Activated CD4-positive, alpha-beta T cell treated with anti-CD3 and anti-CD28 coated beads, Interleukin-2, amount 50 U/mL, for 48 hours (primary cell): ENCODE data around the gene TUBA1A.
"Not testable (repeated sequence)": the region's sequence is repeated elsewhere in the genome, so short reads cannot be mapped to it uniquely, and the experiment has no call there.

Experiments used
- DNase-seq, 2 experiments: peaks; one replicate each; pipeline ENCODE4 v3.0.0-alpha.2; 2020

Gene TUBA1A

GRCh38 chr12:49200919-49201594, 12.2 kb upstream of the TUBA1A start:
- no peak for DNase-seq

- no peak for DNase-seq
Measured at GRCh38 chr12:49198431-49199155, 9.7 kb upstream of the TUBA1A start.

GRCh38 chr12:49197256-49197655, 8.4 kb upstream of the TUBA1A start:
- DNase-seq, result no peak

- DNase-seq, result no peak
Measured at GRCh38 chr12:49195736-49196135, 6.9 kb upstream of the TUBA1A start.

GRCh38 chr12:49193746-49194145, 4.9 kb upstream of the TUBA1A start:
- DNase-seq, result not testable (repeated sequence)

DNA sequence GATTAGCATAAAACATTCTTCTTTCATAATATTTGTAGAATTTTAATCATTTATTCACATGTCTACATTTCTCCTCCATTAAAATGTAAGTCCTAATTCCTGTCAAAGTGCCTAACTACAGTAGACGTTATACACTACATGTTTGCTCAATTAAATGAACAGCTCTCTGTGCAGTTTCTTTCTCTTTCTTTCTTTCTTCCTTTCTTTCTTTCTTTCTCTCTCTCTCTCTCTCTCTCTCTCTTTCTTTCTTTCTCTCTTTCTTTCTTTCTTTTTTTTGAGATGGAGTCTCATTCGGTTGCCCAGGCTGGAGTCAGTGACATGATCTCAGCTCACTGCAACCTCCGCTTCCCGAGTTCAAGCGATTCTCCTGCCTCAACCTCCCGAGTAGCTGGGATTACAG, 2.6 kb upstream of the TUBA1A start:
- not testable (repeated sequence) for DNase-seq

GRCh38 chr12:49190974-49191373, 2.1 kb upstream of the TUBA1A start:
- no peak for DNase-seq

DNA sequence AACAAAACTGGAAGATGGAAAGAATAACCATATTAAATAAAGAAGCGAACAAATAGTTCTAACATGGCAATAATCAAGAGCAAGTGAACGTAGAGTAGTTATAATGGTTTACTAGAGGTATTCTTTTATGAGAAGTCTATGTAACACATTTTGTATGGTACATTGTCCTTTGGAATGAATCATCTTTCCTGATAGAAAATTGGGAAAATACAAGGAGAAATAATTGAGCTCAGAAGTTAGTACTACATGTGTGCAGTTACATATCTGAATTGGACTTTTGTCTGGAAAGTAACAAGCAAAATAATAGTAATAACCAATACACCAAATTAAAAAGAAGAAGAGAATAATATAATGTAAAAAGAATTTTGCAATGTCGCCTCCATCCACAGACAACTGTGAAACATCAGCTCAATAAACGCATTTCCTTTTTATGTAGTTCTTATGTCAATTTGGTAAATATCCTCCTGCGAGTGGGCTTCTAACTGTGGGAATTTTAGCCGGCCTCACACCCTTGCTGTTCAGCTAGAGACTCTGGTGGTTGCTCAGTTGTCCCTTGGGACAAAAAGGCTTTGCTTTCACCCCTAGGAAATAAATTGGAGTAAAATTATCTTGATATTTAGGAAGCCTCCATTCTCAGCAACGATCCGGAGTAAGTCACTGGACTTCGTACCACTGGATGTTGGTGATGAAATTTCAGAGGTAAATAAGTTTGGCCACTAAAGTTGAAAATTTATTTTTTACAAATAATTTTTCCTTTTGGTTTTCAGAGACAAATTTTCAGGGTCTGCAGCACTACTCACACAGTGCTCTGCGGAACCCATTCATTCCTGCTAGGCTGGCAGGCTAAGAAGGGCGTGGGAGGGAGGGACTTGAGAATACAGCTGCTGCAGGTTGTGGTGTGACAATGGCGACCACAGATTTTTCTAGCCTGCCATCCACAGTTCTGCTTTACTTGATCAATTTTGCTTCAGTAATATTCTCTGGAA, 1.1 kb upstream of the TUBA1A start:
- no peak for DNase-seq

DNA sequence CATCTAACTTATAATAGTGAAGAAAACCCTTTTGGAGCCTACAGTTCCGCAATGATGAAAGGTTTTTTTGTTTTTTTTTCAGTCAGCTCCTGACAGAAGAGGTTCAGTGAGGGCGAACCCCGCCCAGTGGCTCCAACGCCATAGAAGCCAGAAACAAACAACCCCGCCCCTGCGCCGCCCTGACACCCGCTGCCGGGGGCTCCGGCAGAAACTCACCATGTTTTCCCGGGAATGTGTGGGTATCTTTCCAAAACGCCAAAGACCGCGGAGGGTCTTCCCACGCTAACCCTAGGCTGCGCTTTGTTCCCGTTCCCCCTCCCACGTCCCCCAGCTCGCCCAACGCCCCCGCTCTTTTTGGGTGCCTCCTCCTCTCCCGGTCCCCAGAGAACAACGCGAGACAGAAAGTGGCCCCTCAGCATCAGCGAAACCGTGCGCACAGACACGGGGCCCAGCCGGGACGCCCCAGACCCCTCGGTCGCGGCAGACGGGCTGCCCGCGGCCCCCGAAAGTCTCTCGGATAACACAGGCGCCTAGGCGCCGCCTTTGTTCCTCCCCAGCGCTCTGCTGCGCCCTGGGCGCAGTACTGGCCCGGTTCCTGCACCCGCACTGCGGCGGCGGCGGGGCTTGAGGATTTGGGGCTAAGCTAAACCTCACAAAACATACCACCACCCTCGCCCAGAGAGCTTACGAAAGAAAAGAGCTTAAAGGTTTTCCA, 522 bp downstream of the TUBA1A start:
- peak; percentile 77 to 84 for DNase-seq

DNA sequence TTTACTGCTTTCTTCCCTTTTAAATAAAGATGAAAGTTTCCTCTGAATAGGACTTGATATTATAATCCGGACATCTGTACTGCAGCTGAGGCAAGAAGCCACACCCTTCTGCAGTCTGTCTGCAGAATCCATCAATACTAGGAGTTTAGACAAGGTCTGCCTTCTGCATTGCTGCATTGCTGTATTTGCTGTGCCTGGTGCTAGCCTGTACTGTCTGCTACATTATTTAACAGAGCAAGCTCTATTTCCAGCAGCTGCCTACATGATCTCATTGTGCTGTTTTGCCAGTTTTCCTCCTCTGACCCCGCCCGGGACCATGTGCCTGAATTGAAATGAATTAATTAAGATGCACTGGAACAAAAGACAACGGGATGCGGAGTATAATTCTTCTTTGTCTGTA, 1.7 kb downstream of the TUBA1A start:
- no peak for DNase-seq

DNA sequence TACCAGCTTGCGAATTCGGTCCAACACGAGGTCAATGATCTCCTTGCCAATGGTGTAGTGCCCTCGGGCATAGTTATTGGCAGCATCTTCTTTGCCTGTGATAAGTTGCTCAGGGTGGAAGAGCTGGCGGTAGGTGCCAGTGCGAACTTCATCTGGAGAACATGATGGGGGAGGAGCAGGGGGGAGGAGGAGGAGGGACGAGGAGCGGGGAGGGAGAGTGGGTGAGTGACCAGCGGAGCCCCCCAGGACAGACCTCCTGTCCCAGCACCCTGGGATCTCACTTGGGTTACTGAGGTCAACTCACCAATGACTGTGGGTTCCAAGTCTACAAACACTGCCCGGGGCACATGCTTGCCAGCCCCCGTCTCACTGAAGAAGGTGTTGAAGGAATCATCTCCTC, 2.6 kb downstream of the TUBA1A start:
- not testable (repeated sequence) for DNase-seq

DNA sequence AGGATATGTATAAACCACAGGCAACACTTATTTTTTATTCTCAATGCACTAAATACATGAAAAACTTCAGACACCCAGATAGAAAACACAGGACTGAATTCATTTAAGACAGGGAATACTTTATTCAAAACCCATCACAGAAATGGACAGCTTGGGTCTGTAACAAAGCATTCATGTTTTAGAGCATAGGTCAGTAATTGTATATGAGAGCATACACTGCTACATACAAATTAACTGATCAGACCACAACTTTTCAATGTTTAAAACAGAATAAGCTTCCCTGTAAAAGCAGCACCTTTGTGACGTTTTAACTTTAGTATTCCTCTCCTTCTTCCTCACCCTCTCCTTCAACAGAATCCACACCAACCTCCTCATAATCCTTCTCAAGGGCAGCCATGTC, 4.2 kb downstream of the TUBA1A start:
- DNase-seq, result not testable (repeated sequence)

GRCh38 chr12:49183214-49183950, 5.5 kb downstream of the TUBA1A start:
- DNase-seq, result not testable (repeated sequence)

DNA sequence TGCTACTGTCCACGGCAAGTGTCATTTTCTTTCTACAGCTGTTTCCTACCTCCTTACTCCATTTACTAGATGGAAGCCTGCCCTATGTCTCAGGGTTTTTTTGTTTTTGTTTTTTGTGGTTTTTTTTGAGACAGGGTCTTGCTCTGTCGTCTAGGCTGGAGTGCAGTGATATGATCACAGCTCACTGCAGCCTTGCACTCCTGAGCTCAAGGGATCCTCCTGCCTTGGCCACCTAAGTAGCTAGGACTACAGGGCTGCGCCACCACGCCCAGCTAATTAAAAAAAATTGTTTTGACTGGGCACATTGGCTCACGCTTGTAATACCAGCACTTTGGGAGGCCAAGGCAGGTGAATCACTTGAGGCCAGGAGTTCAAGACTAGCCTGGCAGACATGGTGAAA, 14.7 kb downstream of the TUBA1A start:
- no peak for DNase-seq

GRCh38 chr12:49170924-49171323, 18.0 kb downstream of the TUBA1A start:
- DNase-seq, result no peak

DNA sequence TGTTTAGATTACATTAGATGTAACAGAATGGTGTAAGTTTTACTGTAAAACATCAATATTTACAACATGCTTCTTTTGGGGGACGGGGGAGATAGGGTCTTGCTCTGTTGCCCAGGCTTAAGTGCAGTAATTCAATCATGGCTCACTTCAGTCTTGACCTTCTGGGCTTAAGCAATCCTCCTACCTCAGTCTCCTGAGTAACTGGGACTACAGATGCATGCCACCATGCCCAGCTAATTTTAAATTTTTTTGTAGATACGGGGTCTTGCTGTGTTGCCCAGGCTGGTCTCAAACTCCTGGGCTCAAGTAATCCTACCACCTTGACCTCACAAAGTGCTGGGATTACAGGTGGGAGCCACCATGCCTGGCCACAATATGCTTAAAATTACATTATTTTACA, 23.8 kb downstream of the TUBA1A start:
- DNase-seq, result no peak

DNA sequence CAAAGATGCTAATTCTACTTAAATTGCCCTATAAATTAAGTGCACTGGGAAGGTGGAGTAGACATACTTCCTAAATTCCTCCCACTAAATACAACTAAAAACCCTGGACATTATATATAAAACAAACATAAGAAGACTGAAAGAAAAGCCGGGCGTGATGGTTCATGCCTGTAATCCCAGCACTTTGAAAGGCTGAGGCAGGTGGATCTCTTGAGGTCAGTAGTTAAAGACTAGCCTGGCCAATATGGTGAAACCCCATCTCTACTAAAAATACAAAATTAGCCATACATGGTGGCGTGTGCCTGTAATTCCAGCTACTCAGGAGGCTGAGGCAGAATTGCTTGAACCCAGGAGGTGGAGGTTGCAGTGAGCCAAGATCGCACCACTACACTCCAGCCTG, 27.0 kb downstream of the TUBA1A start:
- not testable (repeated sequence) for DNase-seq

- DNase-seq, result no peak
Measured at GRCh38 chr12:49161092-49161795, 27.6 kb downstream of the TUBA1A start.

GRCh38 chr12:49160399-49160798, 28.5 kb downstream of the TUBA1A start:
- no peak for DNase-seq

- DNase-seq, result no peak
Measured at GRCh38 chr12:49154221-49154620, 34.7 kb downstream of the TUBA1A start.

DNA sequence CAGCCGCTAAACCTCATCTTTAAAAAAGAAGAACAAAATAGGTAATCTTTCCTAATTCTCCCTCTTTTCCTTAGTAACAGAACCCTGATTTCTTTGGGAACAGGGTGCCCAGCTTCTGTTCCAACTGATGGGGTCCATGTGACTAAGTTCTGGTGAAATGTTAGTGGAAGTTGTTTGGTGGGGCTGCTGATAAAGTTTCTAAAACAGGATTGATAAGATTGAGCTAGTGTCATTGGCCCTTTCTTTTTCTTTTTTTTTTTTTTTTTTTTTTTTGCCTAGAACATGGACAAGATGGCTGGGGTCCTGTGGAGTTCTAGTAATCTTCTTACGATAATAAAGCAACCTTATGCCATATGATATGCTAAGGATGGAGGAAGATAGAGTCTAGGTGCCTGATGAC, 41.5 kb downstream of the TUBA1A start:
- no peak for DNase-seq
